GM21367 (cell line): Measurements from ENCODE around the gene SLC27A6.
"Not testable (repeated sequence)": the region's sequence is repeated elsewhere in the genome, so short reads cannot be mapped to it uniquely, and the experiment has no call there.

ENCODE experiments used
- ATAC-seq: cut with Tn5 transposase; IDR thresholded peaks from one replicate; pipeline ENCODE4 v1.9.1; 2021; ENCODE audit not compliant: unreplicated experiment

Gene SLC27A6

GRCh38 chr5:129001841-129002526 is 36.7 kb downstream of the SLC27A6 start:
- no peak for ATAC-seq

- ATAC-seq: no peak
Observed at GRCh38 chr5:129002527-129002842, 37.2 kb downstream of the SLC27A6 start.

GRCh38 chr5:129003232-129003631 is 37.9 kb downstream of the SLC27A6 start:
- no peak for ATAC-seq

- no peak for ATAC-seq
Observed at GRCh38 chr5:129014185-129014584, 48.9 kb downstream of the SLC27A6 start.

- no peak for ATAC-seq
Observed at GRCh38 chr5:129018837-129019236, 53.5 kb downstream of the SLC27A6 start.

- no peak for ATAC-seq
Observed at GRCh38 chr5:129019401-129019908, 54.2 kb downstream of the SLC27A6 start.

GRCh38 chr5:129020683-129021082 is 55.4 kb downstream of the SLC27A6 start:
- no peak for ATAC-seq

- no peak for ATAC-seq
Observed at GRCh38 chr5:129021744-129022143, 56.5 kb downstream of the SLC27A6 start.

- ATAC-seq: no peak
Observed at GRCh38 chr5:129022599-129022998, 57.3 kb downstream of the SLC27A6 start.

- no peak for ATAC-seq
Observed at GRCh38 chr5:129027260-129027659, 62.0 kb downstream of the SLC27A6 start.

- no peak for ATAC-seq
Observed at GRCh38 chr5:129031886-129032683, 66.8 kb downstream of the SLC27A6 start.

- not testable (repeated sequence) for ATAC-seq
Observed at GRCh38 chr5:129036257-129036656, 71.0 kb downstream of the SLC27A6 start.

GRCh38 chr5:129041196-129041881 is 76.1 kb downstream of the SLC27A6 start:
- no peak for ATAC-seq

GRCh38 chr5:129042306-129042705 is 77.0 kb downstream of the SLC27A6 start:
- ATAC-seq: no peak

GRCh38 chr5:129043894-129044293 is 78.6 kb downstream of the SLC27A6 start:
- no peak for ATAC-seq

- ATAC-seq: no peak
Observed at GRCh38 chr5:129046151-129046550, 80.9 kb downstream of the SLC27A6 start.

- ATAC-seq: no peak
Observed at GRCh38 chr5:129048509-129048908, 83.2 kb downstream of the SLC27A6 start.

- no peak for ATAC-seq
Observed at GRCh38 chr5:129049126-129049799, 84.0 kb downstream of the SLC27A6 start.

- no peak for ATAC-seq
Observed at GRCh38 chr5:129051283-129051682, 86.0 kb downstream of the SLC27A6 start.

GRCh38 chr5:129053438-129053837 is 88.2 kb downstream of the SLC27A6 start:
- no peak for ATAC-seq

GRCh38 chr5:129057329-129057728 is 92.0 kb downstream of the SLC27A6 start:
- ATAC-seq: no peak
